Mammary epithelial cell (primary cell): ENCODE data around the gene TBC1D12.

Source experiments
- CTCF ChIP-seq, 2 donors: IDR thresholded peaks in 1 of 2; conservative IDR thresholded peaks in 1 of 2; 2 replicates each; pipeline ENCODE4 v1.5.1; 2011 to 2012; ENCODE audit warnings: inconsistent platforms in 2 of 2, low read length in 2 of 2, mild to moderate bottlenecking in 2 of 2, control low read depth in 1 of 2, low read depth in 1 of 2; ENCODE audit not compliant: insufficient read depth in 1 of 2; ENCODE audit errors: extremely low read depth in 1 of 2
- EZH2 ChIP-seq: IDR thresholded peaks from 2 replicates; pipeline ENCODE4 v1.6.1; 2012; ENCODE audit warnings: low read length, inconsistent platforms, borderline replicate concordance

GRCh38 chr10:94465684-94466083 lies 63.3 kb downstream of the TBC1D12 start:
- no peak for TF ChIP-seq CTCF (conservative IDR thresholded peaks at IDR 0.05 in 1 of 2, IDR thresholded peaks at IDR 0.05 in 1 of 2; ENCODE audit: extremely low read depth in 1 of 2, insufficient read depth in 1 of 2, low read depth in 1 of 2, low read length in 2 of 2)
- no peak for TF ChIP-seq EZH2
